ENCODE results near the gene GNB1L.
A peak's percentile ranks its signal among the peaks of the same experiment; 100 is the strongest.
"Not testable (repeated sequence)": the region's sequence is repeated elsewhere in the genome, so short reads cannot be mapped to it uniquely, and the experiment has no call there.

GNB1L gene

GRCh38 chr22:19843107-19843856 is 11.4 kb downstream of the GNB1L start:
- DNase-seq, result no peak

GRCh38 chr22:19842393-19843106 is 12.1 kb downstream of the GNB1L start:
- no peak for DNase-seq

DNA sequence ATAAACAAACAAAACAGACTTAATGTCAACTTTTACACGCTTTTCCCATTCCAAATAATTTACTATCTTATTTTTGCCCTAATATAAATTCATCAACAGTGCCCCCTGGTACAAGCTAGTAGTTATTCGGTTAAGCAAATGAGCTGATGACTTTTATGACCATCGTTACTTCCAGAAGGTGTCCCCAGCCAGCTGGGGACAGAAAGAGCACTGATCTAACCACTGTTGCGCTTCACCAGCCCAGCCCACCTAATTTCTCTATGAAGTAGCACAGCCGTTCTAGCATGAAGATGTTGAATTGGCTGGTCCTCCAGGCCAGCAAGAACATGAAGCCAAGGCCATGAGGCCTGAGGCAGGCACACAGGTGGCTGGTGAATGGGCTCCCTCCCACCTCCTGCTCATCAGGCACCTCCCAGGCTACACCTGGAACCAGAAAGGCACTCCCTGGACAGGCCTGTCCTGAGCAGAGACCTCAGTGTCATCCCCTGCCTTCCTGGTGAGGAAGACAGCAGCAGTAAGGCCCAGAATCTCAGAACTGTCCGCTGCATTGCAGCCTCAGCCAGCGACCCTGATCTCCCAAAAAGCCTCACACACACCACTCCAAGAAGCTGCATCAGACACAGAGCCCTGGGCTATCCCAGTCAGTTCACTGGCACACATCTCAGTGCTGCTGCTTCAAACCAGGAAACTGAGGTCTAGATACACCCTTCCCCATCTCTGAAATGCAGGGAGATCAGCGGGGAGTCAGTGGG is 12.9 kb downstream of the GNB1L start:
- no peak for DNase-seq

GRCh38 chr22:19840955-19841640 is 13.6 kb downstream of the GNB1L start:
- DNase-seq, result no peak

DNA sequence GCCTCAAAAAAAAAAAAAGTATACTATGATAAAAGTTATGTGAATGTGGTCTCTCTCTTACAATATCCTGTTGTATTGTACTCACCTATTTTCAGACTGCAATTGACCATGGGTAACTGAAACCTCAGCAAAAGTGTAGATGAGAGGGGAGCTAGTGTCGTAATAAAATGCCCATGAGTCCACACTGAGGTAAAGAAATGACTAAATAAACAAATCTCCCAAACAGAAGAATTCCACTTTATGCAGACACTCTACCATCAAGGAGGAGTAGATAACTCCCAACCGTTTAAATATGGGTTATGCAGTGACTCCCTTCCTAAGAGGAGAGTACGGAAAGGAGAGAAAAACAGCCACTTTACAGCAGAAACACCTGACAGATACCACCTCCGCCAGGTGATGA is 14.6 kb downstream of the GNB1L start:
- no peak for DNase-seq

DNA sequence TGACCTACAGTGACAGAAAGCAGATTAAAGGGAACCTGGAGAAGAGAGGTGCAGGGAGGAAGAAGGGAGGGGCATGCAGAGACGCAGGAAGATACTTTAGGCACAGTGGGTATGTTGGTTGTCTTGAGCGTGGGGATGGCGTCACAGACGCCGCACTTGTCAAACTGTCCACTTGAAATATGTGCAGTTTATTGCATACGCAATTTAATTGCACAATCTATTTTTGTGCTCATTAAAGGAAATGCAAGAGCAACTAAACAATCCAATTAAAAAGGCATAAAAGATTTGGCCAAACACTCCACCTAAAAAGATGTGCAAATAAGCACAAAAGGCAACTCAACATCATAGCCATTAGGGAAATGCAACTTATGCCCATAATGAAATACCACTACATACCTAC is 16.8 kb downstream of the GNB1L start:
- no peak for DNase-seq

GRCh38 chr22:19836512-19836911 is 18.2 kb downstream of the GNB1L start:
- DNase-seq, result no peak

- no peak for DNase-seq
These were observed 20.1 kb downstream of the GNB1L start for GRCh38 chr22:19834599-19834998.

GRCh38 chr22:19833327-19833726 is 21.3 kb downstream of the GNB1L start:
- DNase-seq, result not testable (repeated sequence)

DNA sequence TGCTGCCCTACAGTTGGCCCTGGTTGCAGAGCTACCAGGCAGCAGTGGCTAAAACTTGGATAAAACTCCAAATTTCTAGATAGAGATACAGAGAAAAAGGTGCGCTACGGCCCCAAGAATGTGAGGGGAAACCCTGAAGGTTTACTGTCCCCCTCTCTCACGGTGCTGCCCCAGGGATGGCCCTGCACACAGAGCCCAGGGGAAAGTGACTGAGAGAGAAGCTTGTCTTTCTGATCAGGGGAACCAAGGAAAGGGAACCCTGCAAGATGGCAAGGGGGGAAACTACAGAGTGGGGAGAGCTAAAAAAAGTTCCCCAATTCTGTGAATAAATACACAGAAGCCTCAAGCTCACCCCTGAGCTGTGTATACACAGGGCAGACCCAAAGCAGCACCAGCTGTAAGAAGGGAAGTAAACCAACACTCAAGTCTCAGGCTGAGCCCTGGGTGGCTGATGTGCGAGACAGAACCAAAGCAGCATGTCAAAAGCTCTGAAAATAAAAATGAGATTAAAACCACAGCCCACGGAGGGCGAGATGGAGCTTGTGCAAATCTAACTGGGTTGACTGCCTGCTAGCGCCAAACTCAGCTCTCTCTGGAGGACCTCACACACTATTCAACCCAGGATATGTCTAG is 22.1 kb downstream of the GNB1L start:
- DNase-seq, result peak in 1 of 5 experiments; percentile 26

DNA sequence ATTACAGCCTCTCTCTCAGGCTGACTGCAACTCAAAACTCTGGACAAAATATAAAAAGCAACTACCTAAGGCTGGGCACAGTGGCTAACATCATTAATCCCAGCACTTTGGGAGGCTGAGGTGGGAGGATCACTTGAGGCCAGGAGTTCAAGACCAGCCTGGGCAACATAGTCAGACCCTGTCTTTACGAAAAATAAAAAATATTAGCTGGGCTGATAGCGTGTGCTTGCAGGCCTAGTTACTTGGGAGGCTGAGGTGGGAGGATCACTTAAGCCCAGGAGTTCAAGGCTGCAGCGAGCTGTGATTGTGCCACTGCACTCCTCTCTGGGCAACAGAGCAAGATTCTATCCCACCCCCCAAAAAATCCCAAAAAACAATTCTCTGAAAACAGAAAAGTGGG is 22.7 kb downstream of the GNB1L start:
- not testable (repeated sequence) for DNase-seq

GRCh38 chr22:19831016-19831415 is 23.7 kb downstream of the GNB1L start:
- DNase-seq, result no peak

- no peak for DNase-seq
These were observed 26.7 kb downstream of the GNB1L start for GRCh38 chr22:19828035-19828401.

DNA sequence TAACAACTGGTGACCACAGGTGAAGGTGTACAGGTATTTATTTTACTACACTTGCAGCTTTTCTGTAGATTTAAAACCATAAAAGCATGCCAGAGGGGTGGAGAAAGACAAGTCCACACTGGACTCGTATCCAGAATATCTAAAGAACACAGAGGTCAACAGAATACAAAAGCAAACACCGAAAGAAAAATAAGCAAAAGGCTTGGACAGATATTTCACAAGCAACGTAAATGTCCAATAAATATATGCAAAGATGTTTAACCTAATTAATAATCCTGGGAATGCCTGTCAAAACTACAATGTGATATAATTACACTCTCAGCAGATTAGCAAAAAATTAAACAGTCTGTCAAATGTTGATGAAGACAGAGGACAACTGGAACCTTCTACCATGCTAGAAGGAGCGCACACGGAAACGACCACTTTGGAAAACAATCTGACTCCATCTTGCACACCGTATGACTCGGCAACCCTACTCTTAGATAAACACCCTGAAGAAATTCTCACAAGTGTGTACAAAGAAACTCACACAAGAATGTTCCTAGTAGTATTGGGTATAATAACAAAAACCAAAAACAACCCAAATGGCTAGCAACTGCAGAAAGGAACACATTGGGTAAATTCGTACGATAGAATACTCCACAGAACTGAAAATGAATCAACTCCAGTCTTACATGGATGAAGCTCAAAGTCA is 27.2 kb downstream of the GNB1L start:
- no peak for DNase-seq

GRCh38 chr22:19826619-19826950 is 28.1 kb downstream of the GNB1L start:
- DNase-seq, result no peak

DNA sequence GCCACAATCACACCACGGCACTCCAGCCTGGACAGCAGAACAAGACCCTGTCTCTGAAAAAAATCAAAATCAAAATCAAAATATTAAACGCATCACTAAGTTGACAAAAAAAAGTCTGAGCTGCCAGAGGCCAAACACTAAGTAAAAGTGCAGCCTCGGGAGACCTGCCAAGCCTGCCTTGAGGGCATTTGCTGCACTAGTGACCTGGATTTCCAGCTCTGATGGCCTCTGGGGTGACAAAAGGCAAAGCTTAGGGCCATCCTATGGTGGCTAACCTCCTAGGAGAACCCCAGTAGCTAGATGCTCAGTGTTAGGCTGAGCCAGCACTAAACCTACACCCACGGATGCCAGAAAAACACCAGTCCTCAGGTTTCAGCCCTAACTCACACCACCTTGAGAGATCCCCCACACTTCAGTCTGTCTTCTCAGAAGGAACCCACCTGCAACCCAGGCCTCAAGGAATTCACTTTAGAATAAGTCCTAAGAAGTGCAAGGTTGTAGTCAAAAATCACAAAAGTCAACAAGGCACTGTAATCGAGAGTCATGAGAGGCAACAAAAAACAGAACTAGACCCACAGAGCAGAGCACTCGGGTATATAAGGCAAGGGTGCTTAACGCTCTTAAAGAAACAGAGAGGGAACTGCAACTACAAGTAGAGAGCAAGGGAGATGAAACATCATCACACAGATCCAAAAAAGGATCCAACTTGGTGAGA is 28.6 kb downstream of the GNB1L start:
- no peak for DNase-seq

DNA sequence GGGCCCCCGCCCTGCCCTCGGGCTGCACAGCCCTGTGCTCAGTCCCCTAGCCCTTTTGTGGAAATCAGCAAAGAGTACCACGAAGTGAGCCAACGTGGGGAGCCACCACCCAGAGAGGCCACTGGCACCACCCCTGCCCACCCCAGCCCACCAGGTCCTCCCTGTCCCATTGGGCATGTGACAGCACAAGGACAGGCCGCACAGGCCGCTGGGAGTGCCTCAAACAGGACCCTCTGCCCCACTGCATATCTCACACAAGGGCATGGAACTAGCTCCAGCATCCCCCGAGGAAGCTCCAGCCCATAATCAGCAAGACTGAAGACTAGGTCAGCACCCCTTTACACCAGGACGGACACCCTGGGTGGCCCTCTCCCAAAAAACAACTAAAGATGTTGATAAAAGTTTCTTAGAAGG is 29.7 kb downstream of the GNB1L start:
- DNase-seq, result peak in 1 of 5 experiments; percentile 1

GRCh38 chr22:19824212-19824925 is 30.3 kb downstream of the GNB1L start:
- no peak for DNase-seq

DNA sequence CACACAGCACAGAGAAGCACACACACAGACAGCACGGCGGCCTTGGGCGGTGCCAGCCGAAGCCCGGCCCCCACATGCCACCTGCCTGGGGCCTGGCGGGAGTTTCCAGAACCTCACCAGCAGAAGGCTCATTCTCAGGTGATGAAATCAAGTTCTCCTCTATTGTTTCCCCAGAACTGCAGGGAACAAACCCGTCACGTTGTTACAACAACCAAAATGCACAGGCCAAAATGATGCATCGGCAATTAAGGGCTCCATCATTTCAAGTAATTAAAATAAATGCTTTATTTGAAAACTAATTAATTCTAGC is 30.8 kb downstream of the GNB1L start:
- no peak for DNase-seq

DNA sequence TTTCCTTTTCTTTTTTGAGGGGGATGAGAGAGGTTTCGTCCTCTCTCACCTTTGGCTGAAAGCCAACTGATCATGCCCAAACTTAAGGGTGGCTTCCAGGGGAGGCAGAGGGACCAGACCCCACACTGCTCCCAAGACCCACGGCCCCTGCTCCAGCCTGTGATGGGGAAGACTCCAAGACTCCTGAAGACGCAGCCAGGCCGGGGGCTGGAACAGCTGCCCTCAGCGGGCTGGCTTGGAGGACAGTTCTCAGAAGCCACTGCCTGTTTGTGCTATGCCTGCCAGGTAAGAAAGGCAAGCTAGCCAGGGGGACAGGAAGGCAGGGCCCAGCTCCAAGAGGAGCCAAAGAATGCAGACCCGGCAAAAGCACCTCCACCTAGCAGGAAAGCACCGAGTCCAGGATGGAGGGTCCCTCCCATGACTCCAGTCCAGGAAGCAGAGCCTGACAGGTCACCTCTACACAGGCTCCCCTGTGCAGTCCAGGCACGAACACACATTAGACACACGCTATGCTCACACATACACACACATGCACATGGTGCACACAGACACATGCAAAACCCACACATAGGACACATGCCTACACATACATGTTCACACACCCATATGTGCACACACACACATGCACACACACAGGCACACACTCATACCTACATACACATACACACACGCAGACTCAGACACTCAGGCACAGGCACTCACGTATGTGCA is 31.3 kb downstream of the GNB1L start:
- no peak for DNase-seq
